DOHH2 (cell line): ENCODE measurements around the gene PRDX3.
A peak's percentile ranks its signal among the peaks of the same experiment; 100 is the strongest.

Experiments
- H3F3A ChIP-seq: fragments of 200-600 bp; sonication (generic), shearing (Covaris generic); 2 replicates; pipeline ENCODE4 v1.6.0; 2016; ENCODE audit warnings: antibody characterized with exemption, mild to moderate bottlenecking; ENCODE audit not compliant: control insufficient read depth, insufficient read depth
- H3K27ac ChIP-seq: fragments of 200-600 bp; sonication (generic); 2 replicates; pipeline ENCODE4 v1.5.1; 2014; ENCODE audit warnings: low read depth, mild to moderate bottlenecking, low read length, moderate library complexity
- H3K27me3 ChIP-seq: fragments of 200-600 bp; sonication (generic); 2 replicates; pipeline ENCODE4 v1.6.1; 2014; ENCODE audit warnings: mild to moderate bottlenecking, low read length, mixed read lengths; ENCODE audit not compliant: control insufficient read depth
- H3K36me3 ChIP-seq: fragments of 200-600 bp; sonication (generic); 2 replicates; pipeline ENCODE4 v1.6.1; 2014; ENCODE audit warnings: mild to moderate bottlenecking, low read length, moderate library complexity, mixed read lengths; ENCODE audit not compliant: control insufficient read depth
- H3K4me1 ChIP-seq: fragments of 200-600 bp; sonication (generic); 2 replicates; pipeline ENCODE4 v1.6.1; 2014; ENCODE audit warnings: mild to moderate bottlenecking, low read length, mixed read lengths; ENCODE audit not compliant: control insufficient read depth
- H3K4me2 ChIP-seq: fragments of 200-600 bp; sonication (generic); 2 replicates; pipeline ENCODE4 v1.6.0; 2014; ENCODE audit warnings: mild to moderate bottlenecking, low read length, moderate library complexity
- H3K4me3 ChIP-seq: fragments of 200-600 bp; sonication (generic); 2 replicates; pipeline ENCODE4 v1.5.1; 2014; ENCODE audit warnings: mild to moderate bottlenecking, low read length, mixed read lengths
- H3K79me2 ChIP-seq: fragments of 200-600 bp; sonication (generic); 2 replicates; pipeline ENCODE4 v1.6.1; 2014; ENCODE audit warnings: mild to moderate bottlenecking, low read length, mixed read lengths; ENCODE audit not compliant: control insufficient read depth
- H3K9me2 ChIP-seq: fragments of 200-600 bp; sonication (generic); replicated peaks from 2 replicates; pipeline ENCODE4 v1.6.1; 2014; ENCODE audit warnings: mild to moderate bottlenecking, low read length, mixed read lengths; ENCODE audit not compliant: control insufficient read depth
- H3K9me3 ChIP-seq: fragments of 200-600 bp; sonication (generic); 2 replicates; pipeline ENCODE4 v1.6.1; 2014; ENCODE audit warnings: antibody characterized with exemption, low read length, mixed read lengths; ENCODE audit not compliant: control insufficient read depth, insufficient read depth
- H4K20me1 ChIP-seq: fragments of 200-600 bp; sonication (generic); 2 replicates; pipeline ENCODE4 v1.6.0; 2014; ENCODE audit warnings: low read depth, mild to moderate bottlenecking, antibody characterized with exemption, low read length, moderate library complexity; ENCODE audit not compliant: control insufficient read depth, insufficient read depth
- EZH2phosphoT487 ChIP-seq: fragments of 200-600 bp; sonication (generic); IDR thresholded peaks from 2 replicates; pipeline ENCODE4 v1.6.1; 2017; ENCODE audit warnings: borderline replicate concordance, mild to moderate bottlenecking, antibody characterized with exemption, low read length, moderate library complexity, mixed read lengths
- TF ChIP-seq, protein P1 (sequence below): fragments of 200-600 bp; sonication (generic); IDR thresholded peaks from one replicate; pipeline ENCODE4 v1.5.1; 2014; ENCODE audit warnings: antibody characterized with exemption, mild to moderate bottlenecking, low read depth, low read length; ENCODE audit not compliant: poor library complexity, severe bottlenecking

The PRDX3 gene

DNA sequence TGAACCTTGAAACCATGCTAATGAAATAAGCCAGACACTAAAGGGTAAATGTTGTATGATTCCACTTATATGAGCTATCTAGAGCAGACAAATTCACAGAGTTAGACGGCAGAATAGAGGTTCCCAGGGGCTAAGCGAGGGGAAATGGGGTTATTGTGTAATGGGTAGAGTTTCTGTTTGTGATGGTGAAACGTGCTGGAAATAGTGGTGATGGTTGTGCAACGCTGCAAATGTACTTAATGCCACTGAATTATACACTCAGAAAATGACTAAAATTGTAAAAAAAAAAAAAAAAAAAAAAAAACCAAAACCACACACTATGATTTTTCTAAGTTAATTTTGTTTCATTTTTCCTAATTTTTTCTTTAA lies 43.1 kb downstream of the PRDX3 start:
- H3K9me3 ChIP-seq, result no peaks in the 10 kb centered on the region
- no peaks in the 10 kb centered on the region; the same call in 1 of the 2 replicates for H3F3A ChIP-seq
- peaks cover 33% of the 10 kb centered on the region for H3K4me1 ChIP-seq
- H3K9me2 ChIP-seq, result no peaks in the 10 kb centered on the region
- H3K36me3 ChIP-seq, result peaks cover 45% of the 10 kb centered on the region
- no peak overlapping the region for H3K4me2 ChIP-seq
- H3K27ac ChIP-seq, result no peak overlapping the region
- no peak for TF ChIP-seq EZH2phosphoT487
- TF ChIP-seq, protein P1, sequence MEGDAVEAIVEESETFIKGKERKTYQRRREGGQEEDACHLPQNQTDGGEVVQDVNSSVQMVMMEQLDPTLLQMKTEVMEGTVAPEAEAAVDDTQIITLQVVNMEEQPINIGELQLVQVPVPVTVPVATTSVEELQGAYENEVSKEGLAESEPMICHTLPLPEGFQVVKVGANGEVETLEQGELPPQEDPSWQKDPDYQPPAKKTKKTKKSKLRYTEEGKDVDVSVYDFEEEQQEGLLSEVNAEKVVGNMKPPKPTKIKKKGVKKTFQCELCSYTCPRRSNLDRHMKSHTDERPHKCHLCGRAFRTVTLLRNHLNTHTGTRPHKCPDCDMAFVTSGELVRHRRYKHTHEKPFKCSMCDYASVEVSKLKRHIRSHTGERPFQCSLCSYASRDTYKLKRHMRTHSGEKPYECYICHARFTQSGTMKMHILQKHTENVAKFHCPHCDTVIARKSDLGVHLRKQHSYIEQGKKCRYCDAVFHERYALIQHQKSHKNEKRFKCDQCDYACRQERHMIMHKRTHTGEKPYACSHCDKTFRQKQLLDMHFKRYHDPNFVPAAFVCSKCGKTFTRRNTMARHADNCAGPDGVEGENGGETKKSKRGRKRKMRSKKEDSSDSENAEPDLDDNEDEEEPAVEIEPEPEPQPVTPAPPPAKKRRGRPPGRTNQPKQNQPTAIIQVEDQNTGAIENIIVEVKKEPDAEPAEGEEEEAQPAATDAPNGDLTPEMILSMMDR, result no peak
- H4K20me1 ChIP-seq, result no peaks in the 10 kb centered on the region
- no peaks in the 10 kb centered on the region for H3K79me2 ChIP-seq
- no peaks in the 10 kb centered on the region for H3K27me3 ChIP-seq
- no peak overlapping the region for H3K4me3 ChIP-seq

DNA sequence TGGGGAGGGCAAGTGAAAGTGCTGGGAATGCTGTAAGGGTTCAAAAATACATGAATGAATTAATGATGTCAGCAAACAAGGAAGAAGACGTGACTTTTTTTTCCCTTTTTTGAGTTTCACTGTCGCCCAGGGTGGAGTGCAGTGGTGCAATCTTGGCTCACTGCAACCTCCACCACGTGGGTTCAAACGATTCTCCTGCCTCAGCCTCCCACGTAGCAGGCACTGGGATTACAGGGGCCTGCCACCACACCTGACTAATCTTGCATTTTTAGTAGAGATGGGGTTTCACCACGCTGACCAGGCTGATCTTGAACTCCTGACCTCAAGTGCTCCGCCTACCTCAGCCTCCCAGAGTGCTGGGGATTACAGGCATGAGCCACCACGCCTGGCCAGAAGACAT lies 44.7 kb downstream of the PRDX3 start:
- no peak overlapping the region for H3K4me2 ChIP-seq
- peaks cover 32% of the 10 kb centered on the region for H3K4me1 ChIP-seq
- H3K4me3 ChIP-seq, result no peak overlapping the region
- no peaks in the 10 kb centered on the region for H3K27me3 ChIP-seq
- H3K9me3 ChIP-seq, result no peaks in the 10 kb centered on the region
- no peaks in the 10 kb centered on the region for H3K9me2 ChIP-seq
- TF ChIP-seq, protein P1, result no peak
- TF ChIP-seq EZH2phosphoT487, result no peak
- H3K79me2 ChIP-seq, result no peaks in the 10 kb centered on the region
- H4K20me1 ChIP-seq, result no peaks in the 10 kb centered on the region
- peaks cover 43% of the 10 kb centered on the region for H3K36me3 ChIP-seq
- no peak overlapping the region for H3K27ac ChIP-seq
- H3F3A ChIP-seq, result no peaks in the 10 kb centered on the region; the same call in 1 of the 2 replicates

DNA sequence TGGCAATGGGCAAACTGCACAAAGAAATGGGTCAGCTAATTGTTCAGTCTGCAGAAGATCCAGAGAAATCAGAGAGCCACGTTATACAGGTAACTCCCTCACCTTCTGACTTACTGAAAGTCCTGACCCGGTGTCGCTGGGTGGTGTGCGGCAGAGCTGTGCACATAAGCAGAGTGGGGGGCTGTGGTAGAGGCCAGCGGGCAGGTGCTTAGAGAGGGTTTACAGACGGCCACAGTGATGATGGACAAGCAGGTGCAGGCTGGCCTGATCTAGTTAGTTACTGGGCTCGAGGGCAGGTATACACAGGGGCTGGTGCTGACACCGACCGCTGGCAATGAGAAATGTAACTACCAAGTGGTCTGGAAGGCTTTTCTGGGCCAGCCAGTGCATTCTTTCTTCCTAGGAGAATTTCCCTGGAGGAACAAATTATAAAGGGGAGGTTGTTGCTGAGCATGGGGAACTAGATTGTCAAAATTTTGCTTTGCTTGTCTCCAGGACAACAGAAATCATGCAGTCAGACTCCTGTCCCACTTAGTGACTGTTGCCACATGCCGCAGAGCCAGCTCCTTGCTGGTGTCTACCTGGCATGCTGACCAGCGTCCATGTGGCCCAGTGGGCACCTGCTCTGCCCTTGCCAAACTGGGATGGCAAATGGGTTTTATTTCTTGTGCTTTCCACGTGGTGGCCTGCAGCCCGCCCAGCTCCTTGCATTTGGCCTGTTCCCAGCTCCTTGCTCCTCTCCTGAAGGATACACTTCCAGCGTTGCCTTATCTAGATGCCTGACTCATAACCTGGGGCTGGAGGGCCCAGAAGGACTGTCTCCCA lies 45.9 kb downstream of the PRDX3 start:
- Histone ChIP-seq H3K27ac (peak overlapping the region; percentile 36; the same call in 1 of the 2 replicates), H3K9me2 (no peaks in the 10 kb centered on the region), H3F3A (no peaks in the 10 kb centered on the region; the same call in 1 of the 2 replicates), H3K9me3 (no peaks in the 10 kb centered on the region), H3K36me3 (peaks cover 37% of the 10 kb centered on the region), H4K20me1 (no peaks in the 10 kb centered on the region), H3K27me3 (no peaks in the 10 kb centered on the region), H3K79me2 (no peaks in the 10 kb centered on the region), H3K4me1 (peaks cover 32% of the 10 kb centered on the region), H3K4me2 (no peak overlapping the region), H3K4me3 (no peak overlapping the region)
- no peak for TF ChIP-seq EZH2phosphoT487
- TF ChIP-seq, protein P1, result no peak
